ENCODE measurements around the gene RARG. TPM values are rescaled to one million over a fixed set of nuclear protein-coding genes. Genes with fewer than 3 reads are reported as not detected.

The RARG gene
- total RNA-seq, 1 experiment from 2014 or later: 62.0 TPM

GRCh38 chr12:53201177-53201541 lies 30.9 kb downstream of the RARG start:
- H3K9ac ChIP-seq (ENCODE audit: low read length): no peak overlapping the region
- no peak for ATAC-seq
- no peaks in the 10 kb centered on the region for H3K27me3 ChIP-seq (ENCODE audit: low read length)
- ChIA-PET POLR2A (ENCODE audit: unreplicated experiment) (no interaction called here), CTCF (no interaction called here)
- no peaks in the 10 kb centered on the region for H3F3A ChIP-seq (ENCODE audit: low read length, unreplicated experiment)
- peaks cover 12% of the 10 kb centered on the region for H3K4me1 ChIP-seq (ENCODE audit: insufficient read depth, low read length)
- H3K9me3 ChIP-seq (ENCODE audit: low read length): no peaks in the 10 kb centered on the region
- H3K27ac ChIP-seq (ENCODE audit: low read length): no peak overlapping the region
- TF ChIP-seq EZH2 (IDR thresholded peaks at IDR 0.05; ENCODE audit: low read length, unreplicated experiment) (no peak), EZH2phosphoT487 (IDR thresholded peaks at IDR 0.05; ENCODE audit: borderline replicate concordance, low read length) (no peak), CTCF (conservative IDR thresholded peaks at IDR 0.05; ENCODE audit: low read depth, low read length) (no peak)
- H4K20me1 ChIP-seq (ENCODE audit: low read length): no peaks in the 10 kb centered on the region
- no peaks in the 10 kb centered on the region for H3K36me3 ChIP-seq (ENCODE audit: low read depth, low read length)
- no peak for DNase-seq
- no peak overlapping the region for H2AFZ ChIP-seq (ENCODE audit: low read length)
- no peak overlapping the region for H3K4me3 ChIP-seq (ENCODE audit: low read length)
- H3K4me2 ChIP-seq (ENCODE audit: low read length): no peak overlapping the region
- no peaks in the 10 kb centered on the region for H3K9me2 ChIP-seq (replicated peaks; ENCODE audit: low read length)
- no peaks in the 10 kb centered on the region for H3K79me2 ChIP-seq (ENCODE audit: low read length)
- no TSS peak for BruUV-seq (replicated peaks)
- intact Hi-C loops (cut with micrococcal nuclease): no loop called here

DNA sequence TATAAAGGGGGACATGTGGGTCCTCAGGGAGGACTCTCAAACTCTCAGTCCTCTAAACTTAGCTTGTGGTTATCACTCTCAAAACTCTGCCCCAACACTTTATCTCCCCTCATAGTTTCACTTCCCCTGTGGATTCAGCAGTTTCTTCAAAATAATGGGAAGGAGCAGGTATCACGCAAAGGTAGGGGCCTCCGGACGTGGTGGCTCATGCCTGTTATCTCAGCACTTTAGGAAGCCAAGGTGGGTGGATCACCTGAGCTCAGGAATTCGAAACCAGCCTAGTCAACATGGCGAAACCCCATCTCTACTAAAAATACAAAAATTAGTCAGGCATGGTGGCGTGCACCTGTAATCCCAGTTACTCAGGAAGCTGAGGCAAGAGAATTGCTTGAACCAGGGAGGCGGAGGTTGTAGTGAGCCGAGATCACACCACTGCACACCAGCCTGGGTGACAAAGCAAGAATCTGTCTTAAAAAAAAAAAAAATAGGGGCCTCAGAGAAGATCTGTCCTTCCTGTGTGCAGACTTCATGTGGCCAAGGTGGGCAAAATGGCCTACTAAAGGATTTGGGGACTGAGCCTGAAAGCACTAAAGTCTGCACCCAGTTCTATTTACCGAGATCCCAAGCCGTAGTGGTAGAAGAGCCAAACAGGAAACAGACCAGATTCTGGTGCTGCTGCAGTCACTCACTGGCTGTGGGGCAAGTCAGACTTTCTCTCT lies 31.4 kb downstream of the RARG start:
- Histone ChIP-seq H3K27ac (ENCODE audit: low read length) (no peak overlapping the region), H4K20me1 (ENCODE audit: low read length) (no peaks in the 10 kb centered on the region), H3K4me2 (ENCODE audit: low read length) (no peak overlapping the region), H3K79me2 (ENCODE audit: low read length) (no peaks in the 10 kb centered on the region), H3K9me2 (replicated peaks; ENCODE audit: low read length) (no peaks in the 10 kb centered on the region), H3K9ac (ENCODE audit: low read length) (no peak overlapping the region), H3K9me3 (ENCODE audit: low read length) (no peaks in the 10 kb centered on the region), H3K36me3 (ENCODE audit: low read depth, low read length) (no peaks in the 10 kb centered on the region), H3K4me1 (ENCODE audit: insufficient read depth, low read length) (peaks cover 12% of the 10 kb centered on the region), H3K4me3 (ENCODE audit: low read length) (no peak overlapping the region), H3F3A (ENCODE audit: low read length, unreplicated experiment) (no peaks in the 10 kb centered on the region), H3K27me3 (ENCODE audit: low read length) (no peaks in the 10 kb centered on the region), H2AFZ (ENCODE audit: low read length) (no peak overlapping the region)
- BruUV-seq (replicated peaks): no TSS peak
- intact Hi-C loops (cut with micrococcal nuclease): no loop called here
- ATAC-seq: no peak
- no peak for DNase-seq
- TF ChIP-seq EZH2 (IDR thresholded peaks at IDR 0.05; ENCODE audit: low read length, unreplicated experiment) (no peak), CTCF (conservative IDR thresholded peaks at IDR 0.05; ENCODE audit: low read depth, low read length) (no peak), EZH2phosphoT487 (IDR thresholded peaks at IDR 0.05; ENCODE audit: borderline replicate concordance, low read length) (no peak)
- POLR2A ChIA-PET (ENCODE audit: unreplicated experiment): no interaction called here
- CTCF ChIA-PET: interaction anchor here (0.6 kb wide), 1 partner anchor 20 kb away, joined by 3 read pairs; no protein-coding TSS in a partner anchor

DNA sequence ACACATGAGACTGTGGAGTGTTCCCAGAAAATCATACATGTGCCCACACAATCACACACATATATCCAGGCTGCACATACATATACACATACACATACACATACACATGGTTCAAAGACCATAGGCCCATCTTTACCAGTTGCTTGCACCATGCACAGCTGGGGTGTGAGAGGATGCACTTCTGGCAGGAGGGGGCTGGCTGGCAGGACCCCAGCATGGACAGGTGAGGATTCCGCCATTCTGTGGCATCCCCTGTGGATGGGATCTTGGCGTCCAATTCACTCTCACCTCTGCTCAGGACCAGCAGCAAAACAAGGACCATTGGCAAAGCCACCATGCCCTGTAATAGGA lies 31.9 kb downstream of the RARG start:
- CTCF ChIA-PET: interaction anchor here (0.6 kb wide), 1 partner anchor 20 kb away, joined by 3 read pairs; no protein-coding TSS in a partner anchor
- ATAC-seq (no peak), DNase-seq (no peak)
- TF ChIP-seq CTCF (conservative IDR thresholded peaks at IDR 0.05; ENCODE audit: low read depth, low read length) (no peak), EZH2 (IDR thresholded peaks at IDR 0.05; ENCODE audit: low read length, unreplicated experiment) (no peak), EZH2phosphoT487 (IDR thresholded peaks at IDR 0.05; ENCODE audit: borderline replicate concordance, low read length) (no peak)
- Histone ChIP-seq H3K4me1 (ENCODE audit: insufficient read depth, low read length) (peaks cover 10% of the 10 kb centered on the region), H3K4me3 (ENCODE audit: low read length) (no peak overlapping the region), H4K20me1 (ENCODE audit: low read length) (no peaks in the 10 kb centered on the region), H3K9me3 (ENCODE audit: low read length) (no peaks in the 10 kb centered on the region), H3K9ac (ENCODE audit: low read length) (no peak overlapping the region), H3K36me3 (ENCODE audit: low read depth, low read length) (no peaks in the 10 kb centered on the region), H3K79me2 (ENCODE audit: low read length) (no peaks in the 10 kb centered on the region), H2AFZ (ENCODE audit: low read length) (no peak overlapping the region), H3K27ac (ENCODE audit: low read length) (no peak overlapping the region), H3F3A (ENCODE audit: low read length, unreplicated experiment) (no peaks in the 10 kb centered on the region), H3K4me2 (ENCODE audit: low read length) (no peak overlapping the region), H3K9me2 (replicated peaks; ENCODE audit: low read length) (no peaks in the 10 kb centered on the region), H3K27me3 (ENCODE audit: low read length) (no peaks in the 10 kb centered on the region)
- POLR2A ChIA-PET (ENCODE audit: unreplicated experiment): no interaction called here
- intact Hi-C loops (cut with micrococcal nuclease): no loop called here
- no TSS peak for BruUV-seq (replicated peaks)

All from PC-3 (cell line).